ENCODE results near the gene KCND3.

- no peak for TF ChIP-seq EZH2 (IDR thresholded peaks at IDR 0.05)
- TF ChIP-seq POLR2AphosphoS5 (IDR thresholded peaks at IDR 0.05; ENCODE audit: borderline replicate concordance, low read depth, low read length), result no peak
- TF ChIP-seq FOXP2 (optimal IDR thresholded peaks at IDR 0.05; ENCODE audit: control extremely low read depth, extremely low read length, insufficient read depth), result no peak
Observed at GRCh38 chr1:111847466-111847865, 142.0 kb downstream of the KCND3 start.

Data from SK-N-MC (cell line).